KMS-11 (cell line): ENCODE results near the gene ITGBL1.

Source experiments
- H2AFZ ChIP-seq: fragments of 200-600 bp; sonication (generic); 2 replicates; pipeline ENCODE4 v1.6.1; 2016; ENCODE audit warnings: antibody characterized with exemption, mixed run types, low read depth
- H3K27ac ChIP-seq: fragments of 200-600 bp; sonication (generic); 2 replicates; pipeline ENCODE4 v1.6.1; 2016; ENCODE audit warnings: mild to moderate bottlenecking, mixed run types
- H3K27me3 ChIP-seq: fragments of 200-600 bp; sonication (generic); 2 replicates; pipeline ENCODE4 v1.6.1; 2017; ENCODE audit warnings: mild to moderate bottlenecking, low read depth, mixed run types, moderate library complexity; ENCODE audit not compliant: insufficient read depth
- H3K36me3 ChIP-seq: fragments of 200-600 bp; sonication (generic); 2 replicates; pipeline ENCODE4 v1.6.1; 2017; ENCODE audit warnings: mild to moderate bottlenecking, mixed run types; ENCODE audit not compliant: insufficient read depth
- H3K4me1 ChIP-seq: fragments of 200-600 bp; sonication (generic); 2 replicates; pipeline ENCODE4 v1.6.1; 2016; ENCODE audit warnings: mild to moderate bottlenecking, low read depth, mixed run types; ENCODE audit not compliant: poor library complexity, severe bottlenecking
- H3K4me2 ChIP-seq: fragments of 200-600 bp; sonication (generic); 2 replicates; pipeline ENCODE4 v1.7.0; 2016; ENCODE audit warnings: mild to moderate bottlenecking, mixed run types
- H3K4me3 ChIP-seq: fragments of 200-600 bp; sonication (generic); IDR thresholded peaks from 2 replicates; pipeline ENCODE4 v1.6.1; 2017; ENCODE audit warnings: low read depth, low read length, mixed read lengths; ENCODE audit not compliant: insufficient read depth
- H3K79me2 ChIP-seq: fragments of 200-600 bp; sonication (generic); 2 replicates; pipeline ENCODE4 v1.6.1; 2016; ENCODE audit warnings: low read depth, mixed run types; ENCODE audit not compliant: insufficient read depth
- H3K9ac ChIP-seq: fragments of 200-600 bp; sonication (generic); 2 replicates; pipeline ENCODE4 v1.6.1; 2016; ENCODE audit warnings: mild to moderate bottlenecking, mixed run types
- H4K20me1 ChIP-seq: fragments of 200-600 bp; sonication (generic); 2 replicates; pipeline ENCODE4 v1.6.1; 2016; ENCODE audit warnings: mild to moderate bottlenecking, mixed run types; ENCODE audit not compliant: insufficient read depth
- CTCF ChIP-seq: fragments of 200-600 bp; sonication (generic); conservative IDR thresholded peaks from 2 replicates; pipeline ENCODE4 v1.6.1; 2017; ENCODE audit warnings: low read depth, mild to moderate bottlenecking, antibody characterized with exemption, low read length, moderate library complexity, mixed read lengths

Gene ITGBL1

GRCh38 chr13:101690871-101691270 is 238.4 kb downstream of the ITGBL1 start:
- Histone ChIP-seq H3K27ac (no peak overlapping the region), H3K4me3 (no peak overlapping the region), H3K36me3 (no peaks in the 10 kb centered on the region), H3K9ac (no peak overlapping the region), H3K79me2 (no peaks in the 10 kb centered on the region), H2AFZ (no peak overlapping the region), H4K20me1 (no peaks in the 10 kb centered on the region), H3K4me2 (no peak overlapping the region), H3K27me3 (no peaks in the 10 kb centered on the region), H3K4me1 (no peaks in the 10 kb centered on the region)
- TF ChIP-seq CTCF, result no peak

- Histone ChIP-seq H3K36me3 (no peaks in the 10 kb centered on the region), H3K27me3 (no peaks in the 10 kb centered on the region), H3K4me2 (no peak overlapping the region), H3K4me3 (no peak overlapping the region), H3K9ac (no peak overlapping the region), H3K27ac (no peak overlapping the region), H4K20me1 (no peaks in the 10 kb centered on the region), H3K4me1 (no peaks in the 10 kb centered on the region), H2AFZ (no peak overlapping the region), H3K79me2 (no peaks in the 10 kb centered on the region)
- TF ChIP-seq CTCF, result no peak
Observed at GRCh38 chr13:101691341-101691860, 238.9 kb downstream of the ITGBL1 start.

- Histone ChIP-seq H3K4me3 (no peak overlapping the region), H3K4me2 (no peak overlapping the region), H3K79me2 (no peaks in the 10 kb centered on the region), H3K27ac (no peak overlapping the region), H2AFZ (no peak overlapping the region), H3K4me1 (no peaks in the 10 kb centered on the region), H3K9ac (no peak overlapping the region), H4K20me1 (no peaks in the 10 kb centered on the region), H3K27me3 (no peaks in the 10 kb centered on the region), H3K36me3 (no peaks in the 10 kb centered on the region)
- TF ChIP-seq CTCF, result no peak
Observed at GRCh38 chr13:101695870-101696516, 243.5 kb downstream of the ITGBL1 start.

GRCh38 chr13:101697745-101698144 is 245.3 kb downstream of the ITGBL1 start:
- H3K36me3 ChIP-seq, result no peaks in the 10 kb centered on the region
- H3K4me3 ChIP-seq, result no peak overlapping the region
- H3K79me2 ChIP-seq, result no peaks in the 10 kb centered on the region
- no peaks in the 10 kb centered on the region for H4K20me1 ChIP-seq
- no peak overlapping the region for H3K4me2 ChIP-seq
- no peak for TF ChIP-seq CTCF
- no peaks in the 10 kb centered on the region for H3K27me3 ChIP-seq
- H3K4me1 ChIP-seq, result no peaks in the 10 kb centered on the region
- H3K27ac ChIP-seq, result no peak overlapping the region
- no peak overlapping the region for H2AFZ ChIP-seq
- no peak overlapping the region for H3K9ac ChIP-seq
